ELF-1 (cell line): Measurements from ENCODE around the gene SUGCT.

ENCODE experiments used
- DNase-seq: peaks from one replicate; pipeline ENCODE4 v3.0.0-alpha.2; 2016; ENCODE audit warnings: low read depth, low spot score

SUGCT gene

GRCh38 chr7:40811666-40812065 is 676.9 kb downstream of the SUGCT start:
- DNase-seq, result no peak

DNA sequence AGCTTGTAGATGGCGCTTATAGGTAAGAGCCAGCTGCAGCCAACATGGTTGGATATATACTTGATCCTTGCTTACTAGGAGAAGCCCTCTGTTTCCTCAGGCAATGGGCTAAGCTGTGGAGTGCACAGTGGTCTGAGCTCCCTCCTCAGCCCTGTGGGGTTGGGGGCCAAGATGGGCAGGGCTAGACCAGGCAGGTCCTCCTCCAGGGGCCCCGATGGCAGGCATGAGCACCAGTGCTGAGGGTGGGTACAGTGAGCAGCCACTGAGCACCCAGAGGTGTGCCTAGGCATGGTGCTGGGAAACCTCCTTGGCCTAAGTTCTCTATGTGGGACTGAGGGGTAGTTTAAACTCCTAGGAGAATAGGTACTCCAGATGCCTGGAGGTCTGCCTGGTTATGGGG is 680.2 kb downstream of the SUGCT start:
- no peak for DNase-seq

DNA sequence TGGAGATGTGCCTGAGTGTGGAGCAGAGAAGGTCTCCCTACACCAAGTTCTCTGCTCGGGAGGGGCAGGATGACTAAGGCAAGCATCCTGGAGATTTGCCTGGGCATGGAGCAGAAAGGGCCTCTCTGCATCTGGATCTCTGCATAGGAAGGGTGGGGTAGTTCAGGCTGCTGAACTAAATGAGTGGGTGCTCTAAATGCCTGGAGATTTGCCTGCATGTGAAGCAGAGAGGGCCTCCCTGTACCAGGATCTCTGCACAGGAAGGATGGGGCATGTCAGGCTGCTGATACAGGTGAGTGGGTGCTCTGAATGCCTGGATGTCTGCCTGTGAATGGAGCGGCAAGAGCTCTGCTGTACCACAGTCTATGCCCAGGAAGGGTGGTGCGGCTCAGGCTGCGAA is 680.7 kb downstream of the SUGCT start:
- no peak for DNase-seq

GRCh38 chr7:40822861-40823260 is 688.1 kb downstream of the SUGCT start:
- no peak for DNase-seq

DNA sequence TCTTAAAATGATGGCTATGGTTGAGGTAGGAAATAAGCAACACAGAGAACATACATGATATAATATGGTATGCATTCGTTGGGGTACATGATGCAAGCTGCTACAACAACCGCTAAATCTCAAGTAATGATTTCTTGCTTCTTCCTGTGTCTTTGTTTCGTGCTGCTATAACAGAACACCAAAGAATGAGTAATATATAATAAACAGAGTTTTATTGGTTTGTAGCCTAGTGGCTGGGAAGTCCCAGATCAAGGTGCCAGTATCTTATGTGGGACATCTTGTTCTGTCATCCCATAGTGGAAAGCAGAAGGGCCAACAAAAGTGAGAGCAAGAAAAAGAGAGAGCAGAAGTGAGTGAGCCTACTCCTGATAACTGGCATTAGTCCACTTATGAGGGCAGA is 689.7 kb downstream of the SUGCT start:
- DNase-seq, result no peak

- peak; percentile 88 for DNase-seq
These were observed 691.8 kb downstream of the SUGCT start for GRCh38 chr7:40826411-40827221.

GRCh38 chr7:40827222-40828085 is 692.6 kb downstream of the SUGCT start:
- peak; percentile 60 for DNase-seq

GRCh38 chr7:40828686-40829600 is 694.1 kb downstream of the SUGCT start:
- no peak for DNase-seq

DNA sequence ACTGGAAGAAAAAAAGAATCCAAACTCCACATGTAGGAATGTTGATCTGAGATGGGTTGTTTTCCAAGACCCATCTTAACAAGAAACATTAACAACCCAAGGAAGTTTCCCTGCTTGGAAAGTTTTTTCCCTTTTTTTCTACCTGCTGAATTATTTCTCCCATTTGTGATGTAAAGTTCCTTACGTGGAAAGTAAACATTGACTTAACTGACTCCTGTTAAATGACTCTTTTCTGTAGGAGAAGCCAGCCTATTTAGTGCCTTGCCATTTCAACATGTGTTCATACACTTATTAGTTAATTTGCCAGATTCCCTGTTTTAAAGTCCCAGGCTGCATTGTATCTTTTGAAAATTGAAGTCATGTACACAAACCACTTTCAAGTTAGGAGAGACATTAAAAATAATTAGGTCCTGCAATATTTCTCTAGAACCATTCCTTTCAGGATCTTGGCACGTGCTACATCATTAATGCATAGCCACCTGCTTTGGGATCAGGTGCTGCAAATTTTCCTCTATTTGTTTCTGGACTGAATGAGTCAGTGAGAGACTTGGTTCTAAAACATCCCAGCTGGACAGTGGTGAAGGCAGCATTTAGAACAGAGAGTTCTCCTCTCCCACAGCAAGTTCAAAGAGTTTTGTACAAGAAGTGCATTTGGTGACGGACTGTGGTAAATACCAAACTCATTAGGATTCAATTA is 698.5 kb downstream of the SUGCT start:
- no peak for DNase-seq

DNA sequence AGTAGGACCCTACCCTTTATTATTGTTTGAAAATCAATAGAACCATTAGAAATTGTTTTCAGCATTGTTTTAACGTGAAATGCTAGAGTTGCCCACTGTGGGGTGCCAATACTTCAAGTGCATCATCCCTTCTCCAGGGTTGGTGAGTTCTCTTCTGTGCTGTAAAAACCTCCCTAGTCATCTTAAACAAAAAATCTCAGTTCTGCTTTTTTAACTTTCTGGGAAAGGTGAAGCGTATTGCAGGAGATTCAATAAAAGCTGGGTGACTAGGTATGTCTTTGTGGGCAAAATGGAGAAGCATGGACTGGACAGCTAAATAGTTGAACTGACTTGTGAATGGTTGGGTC is 699.1 kb downstream of the SUGCT start:
- no peak for DNase-seq

DNA sequence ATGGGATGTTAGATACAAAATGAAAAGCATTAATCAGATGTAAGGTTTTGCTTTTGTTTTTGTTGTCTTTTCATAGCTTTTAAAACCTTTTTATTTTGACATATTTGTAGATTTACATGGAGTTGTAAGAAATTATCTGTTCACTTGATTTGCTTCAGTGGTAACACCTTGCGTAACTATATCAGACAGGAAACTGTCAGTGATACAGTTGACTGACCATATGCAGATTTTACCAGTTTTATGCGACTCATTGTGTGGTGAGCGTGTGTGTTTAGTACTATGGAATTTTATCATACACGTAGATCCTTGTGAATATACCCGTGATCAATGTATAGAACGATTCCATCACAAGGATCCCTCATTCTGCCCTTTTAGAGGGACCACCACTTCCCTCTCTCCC is 701.4 kb downstream of the SUGCT start:
- no peak for DNase-seq

GRCh38 chr7:40839881-40840280 is 705.1 kb downstream of the SUGCT start:
- DNase-seq, result no peak

GRCh38 chr7:40840990-40841389 is 706.2 kb downstream of the SUGCT start:
- DNase-seq, result no peak

GRCh38 chr7:40842641-40843040 is 707.8 kb downstream of the SUGCT start:
- DNase-seq, result no peak

DNA sequence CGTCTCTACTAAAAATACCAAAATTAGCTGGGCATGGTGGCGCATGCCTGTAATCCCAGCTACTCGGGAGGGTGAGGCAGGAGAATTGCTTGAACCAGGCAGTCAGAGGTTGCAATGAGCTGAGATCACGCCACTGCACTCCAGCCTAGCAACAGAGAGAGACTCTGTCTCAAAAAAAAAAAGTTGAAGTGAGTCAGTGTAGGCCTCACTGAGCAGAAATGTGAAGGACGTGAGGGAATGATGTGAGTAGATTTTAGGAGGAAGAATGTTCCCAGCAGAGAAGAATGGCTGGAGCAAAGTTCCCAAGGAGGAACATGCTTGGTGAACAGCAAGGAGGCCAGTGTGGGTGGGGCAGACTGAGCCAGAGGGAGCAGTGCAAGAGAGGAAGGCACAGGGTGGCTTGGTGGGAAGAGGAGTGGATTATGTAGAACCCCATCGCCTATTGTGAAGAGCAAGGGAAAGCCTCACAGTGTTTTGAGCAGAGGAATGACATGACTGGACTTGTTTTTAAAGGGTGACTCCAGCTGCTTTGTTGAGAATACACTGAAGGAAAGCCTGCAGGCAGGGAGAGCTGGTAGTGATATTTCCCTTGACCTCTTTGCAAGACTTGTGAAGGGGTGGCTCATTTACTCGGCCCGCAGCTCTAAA is 708.7 kb downstream of the SUGCT start:
- no peak for DNase-seq

GRCh38 chr7:40845943-40846342 is 711.1 kb downstream of the SUGCT start:
- DNase-seq, result no peak

DNA sequence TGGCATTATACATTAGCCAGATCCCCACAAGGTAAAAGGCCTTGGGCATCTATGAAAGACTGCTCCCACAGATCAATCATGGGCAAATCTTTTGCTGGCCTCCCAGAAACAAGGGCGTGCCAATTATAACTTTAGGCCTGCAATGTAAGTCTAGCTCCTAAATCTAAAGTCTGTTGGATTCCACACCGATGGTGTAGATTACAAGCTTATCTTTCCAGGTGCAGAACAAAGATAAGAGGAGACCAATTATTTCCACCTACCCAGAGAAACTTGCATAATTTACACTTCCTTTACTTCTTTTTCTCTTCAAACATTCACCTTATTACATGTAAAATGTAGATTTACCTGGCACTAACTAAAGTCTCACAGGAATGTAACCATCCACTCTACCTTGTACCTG is 713.1 kb downstream of the SUGCT start:
- DNase-seq, result no peak

- DNase-seq, result no peak
These were observed 713.9 kb downstream of the SUGCT start for GRCh38 chr7:40848541-40849221.

GRCh38 chr7:40850017-40850416 is 715.2 kb downstream of the SUGCT start:
- DNase-seq, result no peak

- DNase-seq, result no peak
These were observed 716.2 kb downstream of the SUGCT start for GRCh38 chr7:40851001-40851400.
